Activated naive CD4-positive, alpha-beta T cell treated with anti-CD3 and anti-CD28 coated beads, Interleukin-2, amount 50 U/mL, for 16 hours (primary cell): ENCODE measurements around the gene COMTD1.
A peak's percentile ranks its signal among the peaks of the same experiment; 100 is the strongest.
"Not testable (repeated sequence)": the region's sequence is repeated elsewhere in the genome, so short reads cannot be mapped to it uniquely, and the experiment has no call there.

ENCODE experiments used
- DNase-seq: peaks from one replicate; pipeline ENCODE4 v3.0.0-alpha.2; 2020

The COMTD1 gene

DNA sequence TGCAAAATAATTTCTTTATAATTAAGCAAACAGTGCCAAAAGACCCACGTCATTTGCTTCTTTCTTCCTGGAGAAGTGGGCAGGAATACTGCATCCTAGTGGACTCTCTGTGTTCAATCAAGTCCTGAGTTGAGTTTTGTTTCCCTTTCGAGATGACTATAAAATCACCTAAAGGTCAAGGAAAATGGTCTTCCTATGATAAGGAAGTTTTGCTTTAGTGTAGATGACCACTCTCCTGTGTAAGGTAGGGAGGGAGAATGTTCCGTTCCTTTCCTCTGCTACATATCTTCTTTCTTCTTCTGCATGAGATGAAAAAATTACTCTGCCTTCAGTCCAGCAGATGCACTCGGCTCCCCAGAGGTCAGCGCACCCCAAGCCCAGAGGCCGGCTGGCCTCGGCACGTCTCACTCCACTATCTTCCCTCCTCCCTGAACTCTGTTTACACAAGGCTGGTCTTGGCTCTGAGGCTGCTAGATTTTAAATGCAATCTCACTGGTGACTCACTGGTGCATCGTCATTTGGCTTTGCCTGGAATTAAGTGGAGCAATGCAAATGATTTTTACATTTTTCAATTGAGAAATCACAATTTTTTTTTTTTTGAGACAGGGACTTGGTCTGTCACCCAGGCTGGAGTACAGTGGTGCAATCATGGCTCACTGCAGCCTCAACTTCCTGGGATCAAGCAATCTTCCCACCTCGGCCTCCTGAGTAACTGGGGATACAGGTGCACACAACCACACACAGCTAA is 43.8 kb downstream of the COMTD1 start:
- DNase-seq = no peak

DNA sequence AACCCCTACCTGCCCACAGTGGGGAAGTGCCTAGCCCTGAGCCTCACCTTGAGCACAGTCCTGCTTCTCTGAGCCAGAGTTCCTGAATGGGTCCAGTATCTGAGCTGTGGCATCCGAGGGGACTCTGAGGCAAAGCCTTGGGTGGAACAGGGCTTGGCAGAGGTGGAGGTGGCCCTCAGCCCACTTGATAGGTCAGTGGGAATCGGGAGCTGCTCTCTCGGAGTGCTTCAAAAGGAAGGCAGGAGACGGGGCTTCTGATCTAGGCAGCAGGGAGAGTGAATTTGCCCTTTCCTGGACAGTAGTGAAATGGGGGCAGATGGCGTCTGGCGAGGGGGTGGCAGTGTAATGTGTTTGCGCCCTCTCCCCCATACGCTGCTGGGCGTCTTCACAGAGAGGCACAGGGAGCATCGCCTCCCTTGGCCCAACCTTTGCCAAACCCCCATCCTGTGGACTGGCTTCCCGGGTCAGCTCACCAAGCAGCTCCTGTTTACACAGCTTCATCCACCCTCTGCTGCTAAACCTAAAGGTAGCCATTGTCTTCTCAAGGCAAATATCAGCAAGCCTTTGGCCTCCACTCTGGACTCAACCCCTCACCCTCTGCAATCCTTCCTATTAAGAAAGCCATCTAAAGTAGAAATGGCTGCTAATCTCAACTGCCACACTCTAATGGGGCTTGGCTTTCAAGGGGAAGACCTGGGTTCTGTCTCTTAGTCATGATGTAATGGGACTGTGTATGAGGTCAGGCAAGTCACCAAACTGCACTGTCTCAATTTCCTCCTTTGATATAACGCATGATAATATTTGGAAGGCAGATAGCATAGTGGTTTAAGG is 46.3 kb downstream of the COMTD1 start:
- DNase-seq = no peak

DNA sequence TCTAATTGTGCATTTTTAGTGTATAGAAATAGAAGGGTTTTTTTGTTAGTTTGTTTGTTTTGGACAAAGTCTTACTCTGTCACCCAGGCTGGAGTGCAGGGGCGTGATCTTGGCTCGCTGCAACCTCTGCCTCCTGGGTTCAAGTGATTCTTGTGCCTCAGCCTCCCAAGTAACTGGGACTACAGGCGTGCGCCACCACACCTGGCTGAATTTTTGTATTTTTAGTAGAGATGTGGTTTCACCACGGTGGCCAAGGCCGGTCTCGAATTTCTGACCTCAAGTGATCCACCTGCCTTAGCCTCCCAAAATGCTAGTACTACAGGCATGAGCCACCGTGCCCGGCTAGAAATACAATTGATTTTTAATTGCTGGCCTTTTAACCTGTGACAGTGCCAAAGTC is 47.2 kb downstream of the COMTD1 start:
- not testable (repeated sequence) for DNase-seq

DNA sequence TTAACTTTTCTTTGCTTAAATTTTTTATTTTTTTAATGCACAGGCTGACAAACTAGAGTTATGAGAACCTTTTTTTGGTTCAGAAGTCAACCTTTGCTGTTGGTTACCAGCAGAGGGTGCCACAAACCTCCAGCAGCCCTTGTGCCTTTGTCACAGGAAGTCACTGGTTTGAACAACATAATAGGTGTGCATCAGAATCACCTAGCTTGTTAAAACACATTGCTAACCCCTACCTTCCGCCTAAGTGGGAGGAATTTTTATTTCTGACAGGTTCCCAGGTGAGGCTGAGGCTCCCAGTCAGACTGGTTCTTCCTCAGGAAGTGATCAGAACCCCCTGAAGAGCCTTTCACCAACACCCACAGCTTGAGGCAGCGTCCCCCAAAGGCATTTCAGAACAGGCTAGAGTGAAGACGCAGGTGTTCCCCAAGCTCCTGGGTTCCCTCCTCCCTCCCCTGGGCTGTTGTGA is 47.8 kb downstream of the COMTD1 start:
- DNase-seq = peak; percentile 63

DNA sequence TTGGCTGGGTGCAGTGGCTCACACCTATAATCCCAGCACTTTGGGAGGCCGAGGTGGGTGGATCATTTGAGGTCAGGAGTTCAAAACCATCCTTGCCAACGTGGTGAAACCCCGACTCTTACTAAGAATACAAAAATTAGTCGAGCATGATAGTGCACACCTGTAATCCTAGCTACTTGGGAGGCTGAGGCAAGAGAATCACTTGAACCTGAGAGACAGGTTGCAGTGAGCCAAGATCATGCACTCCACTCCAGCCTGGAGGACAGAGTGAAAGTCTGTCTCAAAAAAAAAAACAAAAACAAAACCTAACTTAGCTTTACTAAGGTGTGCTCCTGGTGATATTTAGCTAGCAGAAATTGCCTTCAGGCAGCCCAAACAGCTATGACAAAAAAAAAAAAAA is 49.4 kb downstream of the COMTD1 start:
- no peak for DNase-seq
